Endothelial cell of umbilical vein (primary cell): Measurements from ENCODE around the gene CCNI. TPM values are rescaled to one million over a fixed set of nuclear protein-coding genes. Genes with fewer than 3 reads are reported as not detected.
"Not testable (repeated sequence)": the region's sequence is repeated elsewhere in the genome, so short reads cannot be mapped to it uniquely, and the experiment has no call there.

Experiments used
- BruUV-seq: library from RNA; stranded (reverse); fragments of 400-500 nt; replicated peaks from 2 replicates; lab custom pipeline; 2021; lab: Mats Ljungman, UMichigan
- CTCF ChIA-PET: fragments of 300-600, 350-600 bp; sonication (Branson Sonifier 250); formaldehyde crosslinking; loops from one replicate; lab custom pipeline; 2021; ENCODE audit warnings: antibody characterized with exemption, inconsistent platforms; lab: Charles Lee
- POLR2A ChIA-PET: fragments of 300-600, 350-600 bp; sonication (Branson Sonifier 250); formaldehyde crosslinking; loops from one replicate; lab custom pipeline; 2021; ENCODE audit warnings: antibody characterized with exemption, inconsistent platforms; lab: Charles Lee
- DNase-seq: peaks from one replicate; pipeline ENCODE4 v3.0.0-alpha.2; 2011; ENCODE audit warnings: low read depth, low spot score
- FAIRE-seq: peaks from 2 replicates; lab custom pipeline; 2011; peaks lifted over from hg19 to GRCh38; lab: Jason Lieb, UNC
- H2AFZ ChIP-seq: 2 replicates; pipeline ENCODE4 v1.6.0; 2012; ENCODE audit warnings: low read depth, low read length, control low read depth, inconsistent platforms
- H3K27ac ChIP-seq: 2 replicates; pipeline ENCODE4 v1.5.1; 2011; ENCODE audit warnings: low read depth, mild to moderate bottlenecking, control low read depth, low read length, moderate library complexity; ENCODE audit not compliant: insufficient read depth
- H3K27me3 ChIP-seq, 2 experiments: 2 replicates each; pipeline versions ENCODE4 v1.6.0 to v1.6.1; 2011; ENCODE audit warnings: low read length in 2 of 2, mixed read lengths in 1 of 2; ENCODE audit not compliant: control insufficient read depth in 2 of 2, insufficient read depth in 2 of 2
- H3K36me3 ChIP-seq, 2 experiments: 2 replicates in 1 of 2; 3 replicates in 1 of 2; pipeline ENCODE4 v1.5.1; 2011; ENCODE audit warnings: low read length in 2 of 2, mild to moderate bottlenecking in 1 of 2, moderate library complexity in 1 of 2; ENCODE audit not compliant: control insufficient read depth in 2 of 2, insufficient read depth in 2 of 2; ENCODE audit errors: extremely low read depth in 1 of 2
- H3K4me1 ChIP-seq: 3 replicates; pipeline ENCODE4 v1.5.1; 2011; ENCODE audit warnings: mild to moderate bottlenecking, low read length; ENCODE audit not compliant: control insufficient read depth, insufficient read depth; ENCODE audit errors: extremely low read depth
- H3K4me2 ChIP-seq: 2 replicates; pipeline ENCODE4 v1.6.1; 2011; ENCODE audit warnings: low read length, control low read depth, mixed read lengths; ENCODE audit not compliant: insufficient read depth
- H3K4me3 ChIP-seq, 3 experiments: fragments of 200-600 bp in 1 of 3; sonication (generic), shearing (Covaris generic) in 1 of 3; replicated peaks in 1 of 3; 2 replicates each; pipeline ENCODE4 v1.5.1; 2011 to 2016; ENCODE audit warnings: control low read depth in 3 of 3, low read length in 3 of 3, mild to moderate bottlenecking in 2 of 3, inconsistent platforms in 1 of 3, low read depth in 1 of 3, moderate library complexity in 1 of 3; ENCODE audit not compliant: insufficient read depth in 1 of 3
- H3K79me2 ChIP-seq: 2 replicates; pipeline ENCODE4 v1.6.0; 2012; ENCODE audit warnings: low read length, inconsistent platforms; ENCODE audit not compliant: control insufficient read depth, insufficient read depth
- H3K9ac ChIP-seq: replicated peaks from 2 replicates; pipeline ENCODE3; 2011; ENCODE audit warnings: low read length, control low read depth; ENCODE audit not compliant: insufficient read depth; ENCODE audit errors: extremely low read depth
- H3K9me1 ChIP-seq: replicated peaks from 3 replicates; pipeline ENCODE4 v1.6.0; 2011; ENCODE audit warnings: mild to moderate bottlenecking, low read length; ENCODE audit not compliant: control insufficient read depth, insufficient read depth; ENCODE audit errors: extremely low read depth
- H3K9me3 ChIP-seq: replicated peaks from 2 replicates; pipeline ENCODE4 v1.5.1; 2012; ENCODE audit warnings: low read length, inconsistent platforms; ENCODE audit not compliant: control insufficient read depth, insufficient read depth
- H4K20me1 ChIP-seq: replicated peaks from 2 replicates; pipeline ENCODE3; 2011; ENCODE audit warnings: mild to moderate bottlenecking, low read length; ENCODE audit not compliant: control insufficient read depth, insufficient read depth; ENCODE audit errors: extremely low read depth
- EZH2 ChIP-seq: IDR thresholded peaks from 2 replicates; pipeline ENCODE4 v1.6.1; 2012; ENCODE audit warnings: borderline replicate concordance, low read depth, mild to moderate bottlenecking, moderate library complexity, low read length, inconsistent platforms; ENCODE audit not compliant: severe bottlenecking
- GATA2 ChIP-seq: IDR thresholded peaks from 2 replicates; pipeline ENCODE4 v1.7.0; 2011; ENCODE audit warnings: low read depth, mild to moderate bottlenecking, moderate library complexity, mixed read lengths, low read length; ENCODE audit not compliant: insufficient read length, insufficient read depth
- JUN ChIP-seq: IDR thresholded peaks from 2 replicates; pipeline ENCODE4 v1.6.1; 2011; ENCODE audit warnings: borderline replicate concordance, low read depth; ENCODE audit not compliant: insufficient read length, insufficient read depth
- MYC ChIP-seq: IDR thresholded peaks from one replicate; pipeline ENCODE4 v1.6.1; 2011; ENCODE audit warnings: mild to moderate bottlenecking, low read depth, low read length
- POLR2A ChIP-seq: IDR thresholded peaks from 2 replicates; pipeline ENCODE4 v1.6.1; 2012; ENCODE audit warnings: low read depth, mild to moderate bottlenecking, control low read depth, low read length
- POLR2AphosphoS5 ChIP-seq: IDR thresholded peaks from 2 replicates; pipeline ENCODE4 v1.6.1; 2012; ENCODE audit warnings: low read depth, mild to moderate bottlenecking, control low read depth, low read length, moderate library complexity; ENCODE audit not compliant: insufficient read depth
- dilution Hi-C: fragments of 300-500 bp; cut with MboI; formaldehyde crosslinking; loops from one replicate; pipeline ENCODE4 v1.15.0; 2019; ENCODE audit warnings: low sequenced_read_pairs; ENCODE audit not compliant: extremely low pct_ligation_motif_present
- intact Hi-C: fragments of 100-400 bp; cut with micrococcal nuclease; formaldehyde crosslinking; loops from one replicate; pipeline ENCODE4 v1.10.0; 2022
- polyA plus RNA-seq, 4 experiments: library from polyadenylated mRNA; depleted of rRNA in 3 of 4; stranded (reverse) in 3 of 4; unstranded in 1 of 4; fragments of >200 nt; gene quantifications; 2 replicates each; pipeline versions ENCODE4 v1.2.1 to v1.2.3, GENCODE V29; 2011 to 2012; ENCODE audit warnings: missing spikeins in 1 of 4
- total RNA-seq: library from RNA; stranded (reverse); gene quantifications from 2 replicates; pipeline ENCODE4 v1.2.3, GENCODE V29; 2021
- TF ChIP-seq, protein P1 (sequence below): IDR thresholded peaks from 2 replicates; pipeline ENCODE4 v1.6.1; 2011; ENCODE audit not compliant: insufficient read depth, insufficient read length
- TF ChIP-seq, protein P2 (sequence below), 2 donors: IDR thresholded peaks; 1 replicate in 1 of 2; 2 replicates in 1 of 2; pipeline ENCODE4 v1.5.1; 2011; ENCODE audit warnings: low read length in 2 of 2, mild to moderate bottlenecking in 2 of 2, moderate library complexity in 2 of 2, control low read depth in 1 of 2, inconsistent platforms in 1 of 2, low read depth in 1 of 2; ENCODE audit not compliant: insufficient read depth in 1 of 2; ENCODE audit errors: extremely low read depth in 1 of 2

The CCNI gene
- total and polyA plus RNA-seq, 2 donors (not counting 3 experiments of a cell fraction or from before 2014, with no cell fraction given): 88.6 to 212 TPM

DNA sequence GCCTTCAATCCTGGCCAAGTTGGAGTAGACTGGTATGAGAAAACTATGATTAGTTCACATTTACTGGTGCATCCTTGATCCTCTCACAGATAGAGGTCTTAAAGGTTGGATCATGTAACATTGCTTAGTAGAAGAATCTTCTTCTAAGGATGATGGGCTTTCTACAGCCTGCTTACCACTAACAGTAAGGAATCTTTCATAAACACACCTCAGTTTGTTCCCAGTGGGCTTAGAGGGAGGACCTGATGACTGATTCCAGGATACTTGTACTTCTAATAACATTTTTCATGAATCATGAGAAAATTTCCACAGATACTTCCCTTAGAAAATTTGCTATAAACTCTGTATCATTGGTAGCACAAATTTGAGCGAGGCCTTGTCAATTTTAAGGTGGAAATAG, 40.6 kb downstream of the CCNI start:
- no TSS peak for BruUV-seq

DNA sequence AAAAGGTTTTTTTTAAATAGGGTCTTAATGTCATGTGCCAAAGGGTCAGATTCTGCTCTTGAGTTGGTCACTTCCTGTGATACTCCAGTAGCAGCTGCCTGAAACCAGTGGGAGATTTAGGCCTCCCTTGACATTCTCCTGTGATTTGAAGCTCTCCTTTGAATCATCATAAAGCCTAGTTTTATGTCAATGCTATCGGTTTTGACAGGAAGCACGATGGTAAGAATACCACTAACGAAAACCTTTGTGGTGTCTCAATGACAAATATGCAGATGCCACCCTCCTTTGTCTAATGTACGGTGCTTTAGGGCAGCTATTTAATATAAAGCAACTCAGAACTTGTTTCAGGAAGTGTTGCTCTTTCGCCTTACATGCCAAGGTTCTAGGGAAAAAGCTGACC, 44.2 kb downstream of the CCNI start:
- POLR2A ChIA-PET: no interaction called here
- dilution Hi-C loops (no loop called here), intact Hi-C loops (no loop called here)
- CTCF ChIA-PET: interaction anchor here (1.3 to 3.3 kb wide), 3 partner anchors 9 to 172 kb away, joined by 3 to 10 read pairs (median 3); no protein-coding TSS in a partner anchor
- Histone ChIP-seq H3K9me1 (no peaks in the 10 kb centered on the region), H3K36me3 (peaks cover 22 to 44% of the 10 kb centered on the region in 2 experiments), H3K27me3 (no peaks in the 10 kb centered on the region), H4K20me1 (no peaks in the 10 kb centered on the region), H2AFZ (no peak overlapping the region), H3K9ac (no peak overlapping the region), H3K4me3 (no peak overlapping the region), H3K79me2 (no peaks in the 10 kb centered on the region), H3K27ac (no peak overlapping the region), H3K4me1 (no peaks in the 10 kb centered on the region), H3K4me2 (no peak overlapping the region), H3K9me3 (no peaks in the 10 kb centered on the region)
- FAIRE-seq (no peak), DNase-seq (no peak)
- TF ChIP-seq EZH2 (no peak), JUN (no peak), POLR2A (no peak), MYC (no peak), GATA2 (no peak), POLR2AphosphoS5 (no peak)
- TF ChIP-seq, protein P1, sequence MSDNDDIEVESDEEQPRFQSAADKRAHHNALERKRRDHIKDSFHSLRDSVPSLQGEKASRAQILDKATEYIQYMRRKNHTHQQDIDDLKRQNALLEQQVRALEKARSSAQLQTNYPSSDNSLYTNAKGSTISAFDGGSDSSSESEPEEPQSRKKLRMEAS: no peak
- BruUV-seq: no TSS peak

More for the DNA sequence above, 40.6 kb downstream of the CCNI start:
- no peak overlapping the region for H3K4me2 ChIP-seq
- no peak overlapping the region for H3K27ac ChIP-seq
- TF ChIP-seq, protein P2, sequence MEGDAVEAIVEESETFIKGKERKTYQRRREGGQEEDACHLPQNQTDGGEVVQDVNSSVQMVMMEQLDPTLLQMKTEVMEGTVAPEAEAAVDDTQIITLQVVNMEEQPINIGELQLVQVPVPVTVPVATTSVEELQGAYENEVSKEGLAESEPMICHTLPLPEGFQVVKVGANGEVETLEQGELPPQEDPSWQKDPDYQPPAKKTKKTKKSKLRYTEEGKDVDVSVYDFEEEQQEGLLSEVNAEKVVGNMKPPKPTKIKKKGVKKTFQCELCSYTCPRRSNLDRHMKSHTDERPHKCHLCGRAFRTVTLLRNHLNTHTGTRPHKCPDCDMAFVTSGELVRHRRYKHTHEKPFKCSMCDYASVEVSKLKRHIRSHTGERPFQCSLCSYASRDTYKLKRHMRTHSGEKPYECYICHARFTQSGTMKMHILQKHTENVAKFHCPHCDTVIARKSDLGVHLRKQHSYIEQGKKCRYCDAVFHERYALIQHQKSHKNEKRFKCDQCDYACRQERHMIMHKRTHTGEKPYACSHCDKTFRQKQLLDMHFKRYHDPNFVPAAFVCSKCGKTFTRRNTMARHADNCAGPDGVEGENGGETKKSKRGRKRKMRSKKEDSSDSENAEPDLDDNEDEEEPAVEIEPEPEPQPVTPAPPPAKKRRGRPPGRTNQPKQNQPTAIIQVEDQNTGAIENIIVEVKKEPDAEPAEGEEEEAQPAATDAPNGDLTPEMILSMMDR (IDR thresholded peaks at IDR 0.05; ENCODE audit: extremely low read depth in 1 of 2, insufficient read depth in 1 of 2, low read depth in 1 of 2, low read length in 2 of 2): no peak
- no peaks in the 10 kb centered on the region for H3K27me3 ChIP-seq
- intact Hi-C loops (no loop called here), dilution Hi-C loops (no loop called here)
- H3K36me3 ChIP-seq: peaks cover 22 to 37% of the 10 kb centered on the region in 2 experiments
- no peaks in the 10 kb centered on the region for H4K20me1 ChIP-seq
- ChIA-PET POLR2A (no interaction called here), CTCF (interaction anchor here (1.2 to 1.7 kb wide), 2 partner anchors 10 to 32 kb away, joined by 3 to 7 read pairs; no protein-coding TSS in a partner anchor)
- no peaks in the 10 kb centered on the region for H3K9me3 ChIP-seq
- DNase-seq (no peak), FAIRE-seq (no peak)
- H3K4me3 ChIP-seq: no peak overlapping the region
- H3K9me1 ChIP-seq: no peaks in the 10 kb centered on the region
- H3K79me2 ChIP-seq: no peaks in the 10 kb centered on the region
- no peak overlapping the region for H2AFZ ChIP-seq
- H3K9ac ChIP-seq: no peak overlapping the region
- H3K4me1 ChIP-seq: peaks cover 6% of the 10 kb centered on the region

DNA sequence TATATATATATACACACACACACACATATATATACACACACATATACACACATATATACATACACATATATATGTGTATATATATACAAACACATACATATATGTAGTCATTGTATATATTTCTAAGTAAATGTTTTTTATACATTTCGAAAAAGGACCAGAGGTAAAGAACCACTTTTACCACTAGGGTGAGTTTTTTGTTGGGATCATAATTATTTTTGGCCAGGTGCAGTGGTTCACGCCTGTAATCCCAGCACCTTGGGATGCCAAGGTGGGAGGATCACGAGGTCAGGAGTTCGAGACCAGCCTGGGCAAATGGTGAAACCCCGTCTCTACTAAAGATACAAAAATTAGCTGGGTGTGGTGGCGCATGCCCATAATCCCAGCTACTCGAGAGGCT, 46.0 kb downstream of the CCNI start:
- H3K27ac ChIP-seq, POLR2A ChIA-PET: not testable (repeated sequence)

More for the DNA sequence above, 46.0 kb downstream of the CCNI start:
- FAIRE-seq, H3K4me1 ChIP-seq, H3K79me2 ChIP-seq, intact Hi-C loops, H3K4me2 ChIP-seq, H3K9me3 ChIP-seq, H4K20me1 ChIP-seq, dilution Hi-C loops, H3K27me3 ChIP-seq, DNase-seq, BruUV-seq, H3K4me3 ChIP-seq, H2AFZ ChIP-seq, H3K9me1 ChIP-seq, H3K9ac ChIP-seq: not testable (repeated sequence)
- H3K36me3 ChIP-seq: peaks cover 18 to 40% of the 10 kb centered on the region in 2 experiments
- CTCF ChIA-PET: interaction anchor here (1.5 to 1.9 kb wide), 3 partner anchors 11 to 265 kb away, joined by 3 to 9 read pairs (median 3); no protein-coding TSS in a partner anchor
